K562 (cell line): ENCODE data around the gene PNKD. TPM values are rescaled to one million over a fixed set of nuclear protein-coding genes. Genes with fewer than 3 reads are reported as not detected.

Source experiments
- ATAC-seq: fragments of 200-7000 bp; cut with Tn5 transposase; 3 replicates; pipeline ENCODE4 v1.9.1; 2020; ENCODE audit warnings: moderate library complexity
- BruUV-seq: library from RNA; stranded (reverse); fragments of 400-500 nt; replicated peaks from 2 replicates; lab custom pipeline; 2021; lab: Mats Ljungman, UMichigan
- CTCF ChIA-PET: fragments of 300-600 bp; formaldehyde crosslinking; extraction: SDS; loops from one replicate; lab custom pipeline; 2021; ENCODE audit warnings: low intra/inter-chr PET ratio; lab: Yijun Ruan, JAX
- POLR2A ChIA-PET: fragments of 300-600, 350-650 bp; sonication (Branson Sonifier 250); formaldehyde crosslinking; extraction: SDS; loops from one replicate; lab custom pipeline; 2021; ENCODE audit warnings: antibody characterized with exemption, inconsistent platforms; lab: Yijun Ruan, JAX
- DNase-seq, 4 experiments: peaks; one replicate each; pipeline versions ENCODE4 v3.0.0 to v3.0.0-alpha.2; 2011 to 2018; ENCODE audit warnings: low spot score in 3 of 4, mixed read lengths in 3 of 4; ENCODE audit errors: extremely low read depth in 1 of 4
- FAIRE-seq: peaks from 2 replicates; lab custom pipeline; 2011; peaks lifted over from hg19 to GRCh38; lab: Jason Lieb, UNC
- H2AFZ ChIP-seq: 2 replicates; pipeline ENCODE4 v1.6.0; 2011; ENCODE audit warnings: low read depth, low read length, control low read depth, inconsistent platforms
- H3K27ac ChIP-seq: fragments of 200-600 bp; 3 replicates; pipeline ENCODE4 v1.8.0; 2011; ENCODE audit warnings: low read depth, mild to moderate bottlenecking, control low read depth, inconsistent platforms, low read length, moderate library complexity, mixed read lengths; ENCODE audit errors: extremely low read depth
- H3K27me3 ChIP-seq, 2 experiments: fragments of 300-600 bp in 1 of 2; 2 replicates in 1 of 2; 3 replicates in 1 of 2; pipeline versions ENCODE4 v1.6.0 to v1.8.0; 2011; ENCODE audit warnings: inconsistent platforms in 2 of 2, low read length in 2 of 2, mild to moderate bottlenecking in 1 of 2, mixed read lengths in 1 of 2, moderate library complexity in 1 of 2; ENCODE audit not compliant: control insufficient read depth in 2 of 2, insufficient read depth in 2 of 2
- H3K36me3 ChIP-seq: fragments of 300-600 bp; 3 replicates; pipeline ENCODE4 v1.8.0; 2011; ENCODE audit warnings: mild to moderate bottlenecking, low read length, inconsistent platforms; ENCODE audit not compliant: control insufficient read depth, insufficient read depth
- H3K4me1 ChIP-seq, 2 experiments: fragments of 200-600 bp in 1 of 2; replicated peaks in 1 of 2; 2 replicates in 1 of 2; 3 replicates in 1 of 2; pipeline versions ENCODE4 v1.5.1 to v1.8.0; 2011; ENCODE audit warnings: inconsistent platforms in 2 of 2, low read length in 2 of 2, mild to moderate bottlenecking in 1 of 2, mixed read lengths in 1 of 2, moderate library complexity in 1 of 2; ENCODE audit not compliant: control insufficient read depth in 2 of 2, insufficient read depth in 2 of 2
- H3K4me2 ChIP-seq: 2 replicates; pipeline ENCODE4 v1.6.1; 2011; ENCODE audit warnings: low read length, control low read depth, inconsistent platforms, mixed read lengths; ENCODE audit not compliant: insufficient read depth
- H3K4me3 ChIP-seq: fragments of 200-600 bp; sonication (generic), shearing (Covaris generic); 2 replicates; pipeline ENCODE4 v1.5.1; 2016; ENCODE audit warnings: control low read depth, inconsistent platforms
- H3K79me2 ChIP-seq: fragments of 200-600 bp; 3 replicates; pipeline ENCODE4 v1.8.0; 2011; ENCODE audit warnings: low read length, inconsistent platforms; ENCODE audit not compliant: control insufficient read depth, insufficient read depth
- H3K9ac ChIP-seq, 2 experiments: 2 replicates each; pipeline versions ENCODE4 v1.6.0 to v1.6.1; 2011; ENCODE audit warnings: low read depth in 2 of 2, low read length in 2 of 2, control low read depth in 1 of 2, inconsistent platforms in 1 of 2, mild to moderate bottlenecking in 1 of 2, mixed read lengths in 1 of 2; ENCODE audit not compliant: insufficient read depth in 1 of 2
- H3K9me1 ChIP-seq: one replicate; pipeline ENCODE4 v1.6.0; 2011; ENCODE audit warnings: inconsistent platforms, mild to moderate bottlenecking, low read length, moderate library complexity; ENCODE audit not compliant: control insufficient read depth, insufficient read depth
- H3K9me3 ChIP-seq: replicated peaks from 2 replicates; pipeline ENCODE4 v1.5.1; 2011; ENCODE audit warnings: low read depth, low read length, inconsistent platforms; ENCODE audit not compliant: control insufficient read depth, insufficient read depth
- H4K20me1 ChIP-seq: replicated peaks from 2 replicates; pipeline ENCODE4 v1.6.1; 2011; ENCODE audit warnings: low read length, inconsistent platforms, mixed read lengths; ENCODE audit not compliant: control insufficient read depth, insufficient read depth
- BCOR ChIP-seq: fragments of 450-650 bp; IDR thresholded peaks from 2 replicates; pipeline ENCODE4 v1.6.1; 2016
- C11orf30 ChIP-seq: fragments of 450-650 bp; IDR thresholded peaks from 2 replicates; pipeline ENCODE4 v1.6.1; 2016; ENCODE audit warnings: low read depth, mild to moderate bottlenecking
- CSDE1 ChIP-seq, 2 experiments: fragments of 450-650 bp; IDR thresholded peaks; 2 replicates each; pipeline ENCODE4 v1.6.1; 2016; ENCODE audit warnings: mild to moderate bottlenecking in 1 of 2
- FOXA1 ChIP-seq: fragments of 450-650 bp; IDR thresholded peaks from 2 replicates; pipeline ENCODE4 v1.6.1; 2016; ENCODE audit warnings: mild to moderate bottlenecking, borderline replicate concordance
- HMBOX1 ChIP-seq: sonication (generic); IDR thresholded peaks from 2 replicates; pipeline ENCODE4 v1.6.1; 2016
- MCM3 ChIP-seq: fragments of 450-650 bp; IDR thresholded peaks from 2 replicates; pipeline ENCODE4 v1.6.1; 2016
- NFATC3 ChIP-seq: fragments of 450-650 bp; IDR thresholded peaks from 2 replicates; pipeline ENCODE4 v1.6.1; 2017; ENCODE audit warnings: mild to moderate bottlenecking
- SMARCA4 ChIP-seq: fragments of 450-650 bp; IDR thresholded peaks from 2 replicates; pipeline ENCODE4 v1.6.1; 2016
- SMARCE1 ChIP-seq: fragments of 450-650 bp; IDR thresholded peaks from 2 replicates; pipeline ENCODE4 v1.7.1; 2016; ENCODE audit warnings: mild to moderate bottlenecking
- TGIF2 ChIP-seq: sonication (generic); formaldehyde crosslinking; IDR thresholded peaks from 2 replicates; pipeline ENCODE4 v1.8.1; 2022; ENCODE audit warnings: mild to moderate bottlenecking, missing genetic modification reagents, moderate library complexity
- TSC22D4 ChIP-seq: fragments of 450-650 bp; IDR thresholded peaks from 2 replicates; pipeline ENCODE4 v1.6.1; 2016; ENCODE audit warnings: missing genetic modification characterization, missing biosample characterization, control low read depth
- ZNF143 ChIP-seq: sonication (generic); formaldehyde crosslinking; IDR thresholded peaks from 2 replicates; pipeline ENCODE4 v1.9.0; 2022; ENCODE audit warnings: mild to moderate bottlenecking, missing genetic modification reagents
- ZNF197 ChIP-seq: fragments of 200-800 bp; sonication (Bioruptor generic); IDR thresholded peaks from 2 replicates; pipeline ENCODE4 v1.6.1; 2016; ENCODE audit warnings: low read depth, missing genetic modification characterization, missing compliant biosample characterization
- ZNF277 ChIP-seq: fragments of 250-450 bp; sonication (Bioruptor Pico); IDR thresholded peaks from 2 replicates; pipeline ENCODE4 v1.8.0; 2022; ENCODE audit warnings: inconsistent platforms, mild to moderate bottlenecking, moderate library complexity, borderline replicate concordance
- WGBS: fragments of 100-300 bp; shearing (Covaris generic); methylation state at CpG from one replicate; pipeline ENCODE4 v1.1.6; 2016; ENCODE audit warnings: low coverage, mixed read lengths; ENCODE audit not compliant: insufficient coverage; ENCODE audit errors: missing lambda C conversion rate; 5-methylcytosine and 5-hydroxymethylcytosine counted together
- in situ Hi-C: fragments of 300-500 bp; cut with MboI; formaldehyde crosslinking; loops from 4 replicates; pipeline ENCODE4 v1.15.0; 2018; ENCODE audit warnings: inconsistent platforms, mixed read lengths
- intact Hi-C: fragments of 100-400 bp; cut with micrococcal nuclease; formaldehyde crosslinking; loops from 2 replicates; pipeline ENCODE4 v1.14.2; 2022
- polyA plus RNA-seq, 8 experiments: library from polyadenylated mRNA; depleted of rRNA in 4 of 8; stranded (reverse) in 5 of 8; unstranded in 3 of 8; fragments of >200 nt; fragmentation: Nextera tagmentation in 2 of 8; fragmentation: Illumina TruSeq in 1 of 8; extraction: Ambion mirVana in 2 of 8; extraction: Trizol in 1 of 8; gene quantifications; 2 replicates each; pipeline versions ENCODE4 v1.2.1 to v1.2.3, GENCODE V29; 2011 to 2014; ENCODE audit warnings: inconsistent platforms in 1 of 8, missing spikeins in 1 of 8
- total RNA-seq, 7 experiments: library from RNA; depleted of rRNA in 6 of 7; stranded (reverse); fragments of >200 nt in 6 of 7; fragmentation: Illumina TruSeq in 2 of 7; extraction: Trizol in 2 of 7; gene quantifications; 2 replicates each; pipeline versions ENCODE4 v1.2.1 to v1.2.3, GENCODE V29; 2011 to 2021; ENCODE audit warnings: low replicate concordance in 1 of 7

Gene PNKD
- total and polyA plus RNA-seq, 9 of the 15 experiments (the other 6 are each of a cell fraction or from before 2014, with no cell fraction given): 26.0 to 105 (median 60.1) TPM

DNA sequence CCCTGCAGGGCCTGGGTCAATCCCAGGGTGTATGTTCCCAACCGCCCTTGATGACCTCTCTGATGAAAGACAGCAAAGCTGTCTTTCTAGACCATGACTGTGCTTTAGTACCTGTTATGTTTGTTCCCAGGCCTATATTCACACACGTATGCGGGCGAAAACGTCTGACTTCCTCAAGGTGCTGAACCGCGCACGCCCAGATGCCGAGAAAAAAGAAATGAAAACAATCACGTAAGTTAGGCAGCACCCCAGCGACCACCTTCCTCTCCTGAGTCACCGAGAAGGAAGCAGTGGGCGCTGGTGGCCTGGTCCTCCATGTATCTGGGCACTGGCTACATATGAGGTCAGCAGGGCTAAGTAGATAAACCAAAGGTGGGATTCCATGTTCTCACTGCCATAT is 20.6 kb upstream of the PNKD start:
- no peak overlapping the region for H3K9ac ChIP-seq
- H3K36me3 ChIP-seq: peaks cover 79% of the 10 kb centered on the region; the same call in 2 of the 3 replicates
- no peaks in the 10 kb centered on the region for H3K27me3 ChIP-seq
- H3K9me3 ChIP-seq: no peaks in the 10 kb centered on the region
- intact Hi-C loops (no loop called here), in situ Hi-C loops (no loop called here)
- H3K27ac ChIP-seq: no peak overlapping the region
- H3K79me2 ChIP-seq: no peaks in the 10 kb centered on the region
- ChIA-PET POLR2A (no interaction called here), CTCF (no interaction called here)
- DNase-seq: no peak
- no peak for FAIRE-seq
- ATAC-seq: no peak
- no peaks in the 10 kb centered on the region for H3K9me1 ChIP-seq
- H3K4me2 ChIP-seq: no peak overlapping the region
- no peak overlapping the region for H3K4me3 ChIP-seq
- no peaks in the 10 kb centered on the region for H3K4me1 ChIP-seq
- BruUV-seq: no TSS peak
- no peaks in the 10 kb centered on the region for H4K20me1 ChIP-seq
- no peak overlapping the region for H2AFZ ChIP-seq
- over 99% methylated on average over 8 of the region's 13 CpGs for WGBS
- TF ChIP-seq ZNF143 (CRISPR knock-in tag): no peak
- no peak for TF ChIP-seq FOXA1
- TF ChIP-seq TGIF2 (CRISPR knock-in tag): no peak

DNA sequence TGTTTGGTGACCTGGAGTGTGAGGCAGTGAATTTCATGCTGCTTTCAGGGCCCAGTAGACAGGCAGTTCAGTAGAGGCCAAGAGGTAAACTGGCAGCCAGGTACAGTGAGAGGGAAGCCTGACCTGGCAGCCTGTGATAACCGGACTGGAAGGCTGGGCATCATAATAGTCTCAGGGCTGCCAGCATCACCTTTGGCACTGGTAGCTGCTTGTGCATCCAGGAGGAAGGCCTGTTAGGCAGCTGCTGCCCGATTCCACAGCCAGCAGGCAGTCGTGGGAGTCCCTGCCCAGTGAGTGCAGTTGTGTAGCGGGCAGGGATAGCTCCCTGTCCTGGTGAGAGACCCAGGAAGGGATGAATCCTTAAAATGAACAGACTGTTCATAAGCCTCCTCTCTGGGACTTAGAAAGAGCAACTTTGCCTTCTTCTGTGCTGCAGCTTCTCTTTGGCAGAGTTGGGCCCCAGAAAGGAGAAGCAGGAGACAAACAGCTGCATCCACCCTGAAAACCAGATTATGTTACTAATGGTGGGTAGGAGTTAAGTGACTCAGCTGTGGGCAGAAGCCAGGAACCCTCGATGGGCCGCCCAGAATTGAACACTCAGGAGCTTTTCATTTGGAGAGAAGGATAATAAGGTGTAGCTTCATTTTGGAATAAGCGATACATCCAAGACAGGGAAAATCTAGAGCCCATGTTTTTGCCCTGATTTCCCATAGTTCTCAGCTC is 17.6 kb upstream of the PNKD start:
- no peaks in the 10 kb centered on the region for H3K9me3 ChIP-seq
- H3K4me2 ChIP-seq: no peak overlapping the region
- DNase-seq (no peak), FAIRE-seq (no peak), ATAC-seq (no peak)
- no peak overlapping the region for H3K27ac ChIP-seq
- ChIA-PET CTCF (no interaction called here), POLR2A (interaction anchor here (1.2 kb wide), 1 partner anchor 35 kb away, joined by 7 read pairs; no protein-coding TSS in a partner anchor)
- intact Hi-C loops: no loop called here
- H3K79me2 ChIP-seq: no peaks in the 10 kb centered on the region
- H3K9ac ChIP-seq: no peak overlapping the region
- BruUV-seq: no TSS peak
- H3K4me1 ChIP-seq: peaks cover 0 to 3% of the 10 kb centered on the region in 2 experiments; a peak in 2 of 5 replicates
- H3K27me3 ChIP-seq: no peaks in the 10 kb centered on the region
- H4K20me1 ChIP-seq: no peaks in the 10 kb centered on the region
- H3K4me3 ChIP-seq: no peak overlapping the region
- peaks cover 69% of the 10 kb centered on the region; the same call in 2 of the 3 replicates for H3K36me3 ChIP-seq
- WGBS: 95% methylated on average over 7 of the region's 7 CpGs
- no peak overlapping the region for H2AFZ ChIP-seq
- in situ Hi-C loops: no loop called here
- H3K9me1 ChIP-seq: no peaks in the 10 kb centered on the region
- no peak for TF ChIP-seq C11orf30
- no peak for TF ChIP-seq MCM3
- TF ChIP-seq BCOR: no peak
- TF ChIP-seq ZNF197 (CRISPR knock-in tag): no peak
- no peak for TF ChIP-seq TSC22D4 (tag)
- no peak for TF ChIP-seq ZNF277
- no peak for TF ChIP-seq SMARCA4
- no peak for TF ChIP-seq CSDE1 (IDR thresholded peaks at IDR 0.05)
- no peak for TF ChIP-seq NFATC3
- TF ChIP-seq SMARCE1: no peak
- TF ChIP-seq HMBOX1: no peak
